ENCODE measurements around the gene FCRLA. TPM values are rescaled to one million over a fixed set of nuclear protein-coding genes. Genes with fewer than 3 reads are reported as not detected.

FCRLA gene, protein sequence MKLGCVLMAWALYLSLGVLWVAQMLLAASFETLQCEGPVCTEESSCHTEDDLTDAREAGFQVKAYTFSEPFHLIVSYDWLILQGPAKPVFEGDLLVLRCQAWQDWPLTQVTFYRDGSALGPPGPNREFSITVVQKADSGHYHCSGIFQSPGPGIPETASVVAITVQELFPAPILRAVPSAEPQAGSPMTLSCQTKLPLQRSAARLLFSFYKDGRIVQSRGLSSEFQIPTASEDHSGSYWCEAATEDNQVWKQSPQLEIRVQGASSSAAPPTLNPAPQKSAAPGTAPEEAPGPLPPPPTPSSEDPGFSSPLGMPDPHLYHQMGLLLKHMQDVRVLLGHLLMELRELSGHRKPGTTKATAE
- total RNA-seq, result 100 to 1,000 TPM in 1 of 2 donors, 10 to 100 TPM in 1; 79.6 to 243 TPM

DNA sequence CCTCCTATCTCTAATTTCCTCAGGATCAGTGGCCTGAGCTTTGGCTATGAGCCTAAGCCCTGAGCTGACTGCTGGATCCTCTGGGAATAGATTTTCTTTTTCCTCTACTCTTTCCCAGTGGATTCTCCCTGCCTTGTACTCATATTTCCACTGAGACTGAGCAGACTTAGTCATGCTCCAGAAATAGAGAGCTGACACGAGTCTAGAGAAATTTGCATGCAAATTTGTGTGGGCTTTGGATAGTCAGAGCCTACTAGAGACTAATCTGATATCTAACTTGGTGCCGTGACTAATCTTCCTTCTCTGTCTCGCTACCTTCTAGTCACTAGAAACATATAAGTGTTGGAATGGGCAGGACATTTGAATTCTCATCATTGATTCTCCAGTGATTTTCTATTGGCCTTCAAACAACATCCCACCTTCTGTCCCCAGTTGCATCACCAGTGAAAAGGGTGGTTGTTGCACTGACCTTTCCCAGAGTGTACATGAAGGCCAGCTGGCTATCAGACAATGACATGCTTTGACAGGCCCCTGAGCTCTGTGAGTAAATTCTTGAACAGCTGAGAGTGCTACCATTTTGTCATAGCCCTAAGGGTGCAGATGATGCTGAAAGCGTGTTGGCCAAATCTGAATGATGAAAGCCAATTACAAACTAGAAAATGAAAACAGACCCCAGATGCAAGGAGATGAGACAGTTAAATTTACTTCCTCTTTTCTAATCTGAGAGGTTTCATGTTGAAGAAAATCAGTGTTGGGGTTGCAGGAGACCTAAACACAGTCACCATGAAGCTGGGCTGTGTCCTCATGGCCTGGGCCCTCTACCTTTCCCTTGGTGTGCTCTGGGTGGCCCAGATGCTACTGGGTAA, at the start of gene FCRLA:
Gene FCRLA, plus strand, starts transcription at position 748 of the 866 bp plus-strand sequence. Its CDS starts 36 bp downstream, at position 784.

DNA sequence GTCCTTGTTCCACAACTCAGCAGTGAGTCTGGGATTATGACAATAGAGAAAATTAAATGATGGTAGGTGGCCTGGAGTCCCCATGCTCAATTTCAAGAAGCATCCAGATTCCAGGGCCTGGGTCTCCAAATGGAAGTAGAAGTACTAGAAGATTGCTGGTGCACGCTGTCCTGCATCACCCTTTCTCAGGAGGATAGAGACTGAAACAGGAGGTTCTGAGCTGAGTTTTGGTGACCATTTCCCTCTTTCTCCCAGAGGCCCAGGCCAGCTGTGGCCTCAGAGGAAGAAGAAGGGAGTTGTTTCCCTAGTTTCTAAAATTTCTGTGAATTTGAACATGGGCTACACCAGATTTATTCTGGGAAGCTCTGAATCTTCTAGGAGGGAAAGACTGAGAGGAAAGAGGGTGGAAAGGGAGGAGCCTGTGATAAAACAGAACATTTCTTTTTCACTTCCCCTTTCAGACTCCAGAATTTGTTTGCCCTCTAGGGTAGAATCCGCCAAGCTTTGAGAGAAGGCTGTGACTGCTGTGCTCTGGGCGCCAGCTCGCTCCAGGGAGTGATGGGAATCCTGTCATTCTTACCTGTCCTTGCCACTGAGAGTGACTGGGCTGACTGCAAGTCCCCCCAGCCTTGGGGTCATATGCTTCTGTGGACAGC, 44.2 kb upstream of the FCRLA start, which contains the start of gene FCGR2B:
Gene FCGR2B, plus strand, starts transcription at position 460 of the 656 bp plus-strand sequence. Its CDS starts 99 bp downstream, at position 559.

DNA sequence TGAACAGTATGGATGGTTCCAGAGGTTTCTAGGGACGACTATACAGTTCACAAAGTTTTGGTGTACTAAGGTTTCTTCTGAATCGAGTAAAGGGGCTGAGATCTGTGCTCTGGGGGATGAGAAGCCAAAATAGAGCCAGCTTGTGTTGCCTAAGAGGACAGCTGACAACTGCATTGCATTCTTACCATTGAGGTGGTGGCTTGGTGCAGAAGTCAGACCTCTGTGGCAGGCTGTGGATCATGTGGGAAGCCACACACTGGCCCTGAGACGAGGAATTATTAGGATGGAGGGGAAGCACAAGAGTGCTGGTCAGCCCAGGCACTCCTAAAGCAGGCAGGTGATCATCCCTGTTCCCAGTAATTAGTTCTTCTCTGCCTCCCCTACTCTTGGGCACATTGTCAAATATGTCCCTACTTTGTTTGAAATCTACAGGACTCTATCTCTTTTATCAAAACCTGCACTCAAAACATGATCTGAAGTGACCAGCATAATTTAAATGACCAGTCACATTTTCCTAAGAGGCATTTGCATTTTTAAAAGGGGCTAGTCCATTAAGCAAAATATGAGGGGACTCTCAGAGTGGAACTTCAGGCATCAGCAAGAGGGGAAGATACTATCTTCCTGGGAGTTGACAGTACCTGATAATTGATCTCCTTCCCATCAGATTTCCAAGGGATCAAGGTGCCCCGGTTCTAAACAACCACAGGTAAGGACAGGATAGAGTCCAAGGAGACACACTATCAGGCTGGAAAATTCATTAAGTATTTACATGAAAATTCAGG, 14.1 kb downstream of the FCRLA start, which contains the start of gene FCRLB:
Gene FCRLB, plus strand, starts transcription at position 589 of the 782 bp plus-strand sequence. CDS start 1,129 bp downstream, outside the sequence.

DNA sequence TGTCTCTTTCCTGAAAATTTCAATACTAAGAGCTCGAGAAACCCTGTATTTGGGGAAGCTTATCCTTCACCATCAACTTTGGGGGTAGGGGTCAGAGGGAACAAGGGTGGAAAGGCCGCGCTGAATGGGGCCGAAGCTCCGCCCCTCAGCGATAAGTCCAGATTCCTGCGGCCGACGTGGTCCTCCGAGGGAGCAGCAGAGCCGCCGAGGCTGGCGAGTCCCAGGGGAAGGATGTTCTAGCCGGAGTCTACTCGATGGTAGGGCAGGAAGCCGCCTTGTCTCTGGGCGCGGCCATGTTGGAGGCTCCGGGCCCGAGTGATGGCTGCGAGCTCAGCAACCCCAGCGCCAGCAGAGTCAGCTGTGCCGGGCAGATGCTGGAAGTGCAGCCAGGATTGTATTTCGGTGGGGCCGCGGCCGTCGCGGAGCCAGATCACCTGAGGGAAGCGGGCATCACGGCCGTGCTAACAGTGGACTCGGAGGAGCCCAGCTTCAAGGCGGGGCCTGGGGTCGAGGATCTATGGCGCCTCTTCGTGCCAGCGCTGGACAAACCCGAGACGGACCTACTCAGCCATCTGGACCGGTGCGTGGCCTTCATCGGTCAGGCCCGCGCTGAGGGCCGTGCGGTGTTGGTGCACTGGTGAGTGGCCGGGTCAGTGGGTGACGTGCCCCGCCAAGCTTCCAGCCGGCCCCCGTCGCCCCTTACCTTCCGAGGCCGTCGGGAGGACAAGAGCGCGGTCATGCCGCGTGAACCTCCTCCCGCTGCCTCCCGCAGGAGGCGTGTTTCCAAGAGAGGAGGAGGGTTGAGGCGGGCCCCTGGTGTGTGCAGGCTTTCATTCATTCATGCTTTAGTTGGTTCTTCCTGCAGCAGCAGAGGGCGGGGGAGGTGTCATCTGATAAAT, 42.7 kb downstream of the FCRLA start, which contains the start of gene DUSP12:
Gene DUSP12, plus strand, starts transcription at position 278 of the 899 bp plus-strand sequence. Its CDS starts 16 bp downstream, at position 294.

Small RNA genes within 50 kb of the gene (small RNA-seq; reads per million reads assigned to genes)
- gene RF00019 (0 reads per million in 2 donors), gene RN7SL466P (0 reads per million in 2 donors)

Other genes with a start within 250 kb of the FCRLA start
- 10 to 100 TPM in 1 of 2 donors, 1 to 10 TPM in 1; 7.7 to 14.8 TPM for gene FCGR2A, start 201.8 kb upstream of the FCRLA start, total RNA-seq
- 1 to 10 TPM; 6.0 to 7.2 TPM for gene HSPA6, start 182.7 kb upstream of the FCRLA start, total RNA-seq
- not detected for gene FCGR3A, start 157.4 kb upstream of the FCRLA start, total RNA-seq
- gene FCGR3B, start 76.1 kb upstream of the FCRLA start, total RNA-seq, result not detected
- gene FCGR2B, start 44.1 kb upstream of the FCRLA start, total RNA-seq, result 1 to 10 TPM in 1 of 2 donors, under 1 TPM in 1; 0.67 to 4.1 TPM
- gene FCRLB, start 14.3 kb downstream of the FCRLA start, total RNA-seq, result 1 to 10 TPM; 3.3 to 5.9 TPM
- 10 to 100 TPM; 21.3 to 37.6 TPM for gene DUSP12, start 42.6 kb downstream of the FCRLA start, total RNA-seq
- gene ATF6, start 59.1 kb downstream of the FCRLA start, total RNA-seq, result 10 to 100 TPM; 28.0 to 28.6 TPM

All from melanocyte of skin (primary cell).